OCI-LY7 (cell line): ENCODE data around the gene ARHGEF18.

Experiments used
- CTCF ChIP-seq: fragments of 200-600 bp; sonication (generic); conservative IDR thresholded peaks from 2 replicates; pipeline ENCODE4 v1.5.1; 2014; ENCODE audit warnings: mild to moderate bottlenecking, antibody characterized with exemption, low read length, moderate library complexity, mixed read lengths
- EZH2phosphoT487 ChIP-seq: fragments of 200-600 bp; sonication (generic); IDR thresholded peaks from 2 replicates; pipeline ENCODE4 v1.6.1; 2018; ENCODE audit warnings: low read depth, borderline replicate concordance, mild to moderate bottlenecking, mixed run types, antibody characterized with exemption, low read length, moderate library complexity, mixed read lengths

- TF ChIP-seq CTCF (no peak), EZH2phosphoT487 (no peak)
Measured at GRCh38 chr19:7351861-7352260, 3.1 kb downstream of the ARHGEF18 start.
